ENCODE results near the gene ZNF578.
"Not testable (repeated sequence)": the region's sequence is repeated elsewhere in the genome, so short reads cannot be mapped to it uniquely, and the experiment has no call there.

Gene ZNF578

DNA sequence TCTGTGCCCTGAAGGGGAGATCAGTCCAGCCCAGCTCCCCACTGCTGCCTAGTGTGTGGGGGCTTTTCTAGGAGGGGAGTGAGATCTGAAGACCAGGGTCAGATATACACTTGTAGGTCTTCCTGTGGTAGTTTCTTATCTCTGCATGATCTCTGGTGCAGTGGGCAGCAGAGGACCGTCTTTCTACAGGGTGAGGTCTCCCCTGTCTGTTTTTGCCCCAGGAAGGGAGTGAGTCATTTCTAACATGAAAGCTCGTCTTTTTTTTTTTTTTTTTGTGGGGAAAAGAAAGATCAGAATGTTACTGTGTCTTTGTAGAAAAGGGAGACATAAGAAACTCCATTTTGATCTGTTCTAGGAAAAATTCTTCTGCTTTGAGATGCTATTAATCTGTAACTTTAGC, 65.3 kb downstream of the ZNF578 start:
- DNase-seq, result no peak

DNA sequence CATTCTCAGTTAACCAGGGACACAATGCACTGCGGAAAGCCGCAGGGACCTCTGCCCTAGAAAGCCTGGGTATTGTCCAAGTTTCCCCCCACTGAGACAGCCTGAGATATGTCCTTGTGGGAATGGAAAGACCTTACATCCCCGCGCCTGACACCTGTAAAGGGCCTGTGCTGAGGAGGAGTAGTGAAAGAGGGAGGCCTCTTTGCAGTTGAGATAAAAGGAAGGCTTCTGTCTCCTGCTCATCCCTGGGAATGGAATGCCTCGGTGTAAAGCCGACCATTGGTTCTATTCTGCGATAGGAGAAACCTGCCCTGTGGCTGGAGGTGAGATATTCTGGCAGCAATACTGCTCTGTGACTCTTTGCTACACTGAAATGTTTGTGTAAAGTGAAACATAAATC, 65.8 kb downstream of the ZNF578 start:
- not testable (repeated sequence) for DNase-seq

DNA sequence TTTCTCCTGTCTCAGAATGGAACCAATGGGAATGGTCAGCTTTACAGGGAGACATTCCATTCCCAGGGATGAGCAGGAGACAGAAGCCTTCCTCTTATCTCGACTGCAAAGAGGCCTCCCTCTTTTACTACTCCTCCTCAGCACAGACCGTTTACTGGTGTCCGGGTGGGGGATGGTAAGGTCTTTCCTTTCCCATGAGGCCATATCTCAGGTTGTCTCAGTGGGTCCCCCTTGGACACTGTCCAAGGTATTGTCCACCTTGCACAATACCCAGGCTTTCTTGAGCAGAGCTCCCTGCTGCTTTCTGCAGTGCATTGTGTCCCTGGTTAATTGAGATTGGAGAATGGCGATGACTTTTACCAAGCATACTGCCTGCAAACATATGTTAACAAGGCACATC, 66.7 kb downstream of the ZNF578 start:
- no peak for DNase-seq

DNA sequence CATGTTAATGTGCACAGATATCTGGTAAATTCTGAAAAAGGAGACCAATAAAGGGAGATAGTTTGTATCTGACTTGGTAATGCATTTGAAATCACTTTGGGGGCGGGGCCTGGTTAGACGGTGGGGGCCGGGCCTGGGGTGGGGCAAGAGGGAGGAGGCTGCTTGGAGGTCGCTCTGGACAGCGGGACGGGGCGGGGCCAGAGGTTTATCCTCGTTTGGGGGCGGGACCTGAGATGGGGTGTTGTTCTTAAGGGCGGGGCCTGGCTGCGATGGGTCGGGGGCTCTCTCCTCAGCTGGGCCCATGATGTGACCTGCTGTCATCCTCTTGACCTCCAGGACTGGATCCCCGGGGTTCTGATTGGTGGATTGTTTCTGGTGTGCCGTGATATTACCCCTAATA, 69.2 kb downstream of the ZNF578 start:
- DNase-seq, result no peak

DNA sequence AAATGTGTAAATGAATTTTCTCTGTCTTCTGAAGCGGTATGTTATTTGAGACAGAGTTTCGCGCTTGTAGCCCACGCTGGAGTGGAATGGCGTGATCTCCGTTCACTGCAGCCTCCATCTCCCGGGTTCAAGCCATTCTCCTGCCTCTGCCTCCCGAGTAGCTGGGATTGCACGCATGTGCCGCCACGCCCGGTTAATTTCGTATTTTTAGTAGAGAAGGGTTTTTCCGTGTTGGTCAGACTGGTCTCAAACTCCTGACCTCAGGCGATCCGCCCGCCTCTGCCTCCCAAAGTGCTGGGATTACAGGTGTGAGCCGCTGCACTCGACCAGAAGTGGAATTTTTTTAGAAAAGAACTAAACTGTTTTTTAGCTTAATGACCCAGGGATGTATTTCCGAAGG, 70.7 kb downstream of the ZNF578 start:
- no peak for DNase-seq

GRCh38 chr19:52527134-52527955, 74.0 kb downstream of the ZNF578 start, which contains the start of gene ZNF808:
Gene ZNF808 (plus strand): TSS chr19:52527668. CDS start chr19:52543285, 15,617 bp downstream.
- peak; percentile 56 to 84 for DNase-seq

- no peak for DNase-seq
Measured at GRCh38 chr19:52527956-52528351, 74.6 kb downstream of the ZNF578 start.

- DNase-seq, result no peak
Measured at GRCh38 chr19:52532480-52532879, 79.1 kb downstream of the ZNF578 start.

GRCh38 chr19:52533901-52534300, 80.5 kb downstream of the ZNF578 start:
- no peak for DNase-seq

GRCh38 chr19:52535385-52535770, 82.0 kb downstream of the ZNF578 start:
- DNase-seq, result not testable (repeated sequence)

DNA sequence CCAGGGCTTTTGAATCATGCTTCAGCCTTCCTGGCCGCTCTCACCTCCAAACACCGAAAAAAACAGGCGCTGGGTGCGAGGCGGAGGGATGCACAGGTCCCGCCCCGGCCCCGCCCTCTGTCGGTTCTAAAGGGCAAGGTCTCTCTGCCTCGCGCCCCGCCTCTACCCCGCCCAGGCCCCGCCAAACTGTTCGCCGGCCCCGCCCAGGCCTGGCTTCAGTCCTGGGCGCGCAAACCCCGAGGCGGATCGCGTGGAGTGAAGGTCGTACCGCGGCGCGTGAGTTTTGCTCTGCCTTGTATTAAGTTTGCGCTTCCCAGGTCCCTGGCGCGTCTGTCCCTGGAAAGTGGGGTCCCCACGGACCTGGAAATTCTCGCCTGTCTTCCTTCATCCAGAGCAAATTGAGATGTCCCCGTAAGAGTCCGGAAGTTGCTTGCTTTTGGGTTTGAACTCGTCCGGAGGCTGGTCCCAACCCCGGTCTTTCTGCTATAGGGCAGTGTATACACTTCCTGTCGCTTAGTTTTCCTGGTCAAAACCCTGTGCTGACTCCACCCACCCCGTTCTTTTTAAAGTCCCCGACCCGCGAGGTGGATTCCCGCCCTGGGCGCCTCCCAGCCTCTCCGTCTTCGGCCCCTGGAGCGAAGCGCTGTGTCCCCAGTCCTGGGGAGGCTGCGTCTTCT, 82.6 kb downstream of the ZNF578 start:
- no peak for DNase-seq

DNA sequence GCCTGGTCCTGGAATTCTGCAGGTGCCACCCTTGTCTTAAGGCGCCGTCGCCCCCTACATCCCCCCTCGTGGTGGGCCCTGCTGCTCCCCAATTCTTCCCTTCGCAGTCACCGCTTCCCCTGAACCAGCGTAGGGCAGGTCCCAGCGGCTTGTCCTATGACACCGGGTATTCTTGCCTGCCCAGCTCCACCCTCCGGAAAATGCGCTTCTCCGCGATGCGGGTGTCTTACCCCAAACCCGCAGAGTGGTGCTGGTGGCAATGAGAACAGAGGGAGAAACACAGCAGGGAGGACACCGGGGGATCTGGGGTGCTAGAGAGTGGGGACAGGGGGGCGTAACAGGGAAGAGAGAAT, 83.1 kb downstream of the ZNF578 start:
- no peak for DNase-seq

DNA sequence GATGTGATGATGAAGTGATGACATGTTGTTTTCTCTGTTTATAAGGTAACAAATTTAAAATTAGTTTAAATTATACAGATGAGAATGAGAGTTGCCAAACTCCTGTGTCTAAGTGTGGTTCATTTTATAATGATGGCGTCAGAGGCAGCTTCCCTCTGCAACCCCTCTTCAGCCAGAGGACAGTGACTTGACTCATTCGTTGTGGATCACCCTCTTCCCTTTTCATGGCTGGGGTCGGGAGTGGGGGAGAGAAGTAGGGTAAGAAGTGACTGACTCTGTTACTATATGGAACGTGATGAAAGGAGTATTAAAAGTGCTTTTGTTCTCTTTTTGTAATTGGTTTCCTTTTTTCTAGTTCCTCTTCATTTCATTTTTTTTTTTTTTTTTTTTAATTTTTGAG, 85.5 kb downstream of the ZNF578 start:
- DNase-seq, result not testable (repeated sequence)

- DNase-seq, result not testable (repeated sequence)
Measured at GRCh38 chr19:52541176-52541575, 87.8 kb downstream of the ZNF578 start.

GRCh38 chr19:52541608-52542007, 88.3 kb downstream of the ZNF578 start:
- DNase-seq, result no peak

DNA sequence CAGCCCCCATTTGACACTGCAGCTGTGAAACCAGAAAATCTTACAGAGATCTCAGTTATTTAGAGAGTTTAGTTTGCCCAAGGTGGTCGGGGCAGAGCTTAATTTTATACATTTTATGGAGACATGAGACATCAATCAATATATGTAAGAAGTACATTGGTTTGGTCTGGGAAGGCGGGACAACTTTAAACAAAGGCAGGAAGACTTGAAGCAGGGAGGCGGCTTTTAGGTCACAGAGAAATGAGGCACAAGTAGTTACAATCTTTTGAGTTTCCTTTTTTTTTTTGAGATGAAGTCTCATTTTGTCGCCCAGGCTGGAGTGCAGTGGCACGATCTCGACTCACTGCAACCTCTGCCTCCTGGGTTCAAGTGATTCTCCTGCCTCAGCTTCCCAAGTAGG, 89.2 kb downstream of the ZNF578 start:
- DNase-seq, result not testable (repeated sequence)

GRCh38 chr19:52542984-52543664, 89.8 kb downstream of the ZNF578 start:
- no peak for DNase-seq

GRCh38 chr19:52554216-52554971, 101.0 kb downstream of the ZNF578 start:
- DNase-seq, result no peak

DNA sequence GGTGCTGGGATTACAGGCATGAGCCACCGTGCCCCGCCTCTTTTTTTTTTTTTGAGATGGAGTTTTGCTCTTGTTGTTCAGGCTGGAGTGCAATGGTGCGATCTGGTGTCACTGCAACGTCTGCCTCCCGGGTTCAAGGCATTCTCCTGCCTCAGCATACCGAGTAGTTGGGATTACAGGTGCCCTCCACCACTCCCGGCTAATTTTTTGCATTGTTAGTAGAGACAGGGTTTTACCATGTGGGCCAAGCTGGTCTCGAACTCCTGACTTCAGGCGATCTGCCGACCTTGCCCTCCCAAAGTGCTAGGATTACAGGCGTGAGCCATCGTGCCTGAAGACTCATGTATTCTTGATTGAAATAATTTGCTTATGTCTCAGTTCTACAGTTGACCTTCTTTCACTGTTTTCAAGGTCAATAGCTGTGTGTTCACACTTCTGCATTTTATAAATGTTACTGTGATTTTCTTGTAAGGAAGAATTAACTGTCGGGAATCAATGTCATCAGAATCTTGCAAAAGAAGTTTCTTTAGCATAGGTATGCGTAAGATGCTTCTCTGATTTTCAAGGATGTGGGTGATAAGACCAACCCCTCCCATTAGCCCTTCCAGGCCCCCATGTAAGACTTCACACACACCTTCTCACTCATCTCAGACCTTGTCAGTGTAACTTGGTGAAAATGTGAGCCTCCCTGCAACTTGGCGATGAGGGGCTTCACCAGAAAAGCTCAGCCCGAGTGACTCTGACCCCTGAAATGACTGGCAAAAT, 104.1 kb downstream of the ZNF578 start:
- DNase-seq, result no peak

DNA sequence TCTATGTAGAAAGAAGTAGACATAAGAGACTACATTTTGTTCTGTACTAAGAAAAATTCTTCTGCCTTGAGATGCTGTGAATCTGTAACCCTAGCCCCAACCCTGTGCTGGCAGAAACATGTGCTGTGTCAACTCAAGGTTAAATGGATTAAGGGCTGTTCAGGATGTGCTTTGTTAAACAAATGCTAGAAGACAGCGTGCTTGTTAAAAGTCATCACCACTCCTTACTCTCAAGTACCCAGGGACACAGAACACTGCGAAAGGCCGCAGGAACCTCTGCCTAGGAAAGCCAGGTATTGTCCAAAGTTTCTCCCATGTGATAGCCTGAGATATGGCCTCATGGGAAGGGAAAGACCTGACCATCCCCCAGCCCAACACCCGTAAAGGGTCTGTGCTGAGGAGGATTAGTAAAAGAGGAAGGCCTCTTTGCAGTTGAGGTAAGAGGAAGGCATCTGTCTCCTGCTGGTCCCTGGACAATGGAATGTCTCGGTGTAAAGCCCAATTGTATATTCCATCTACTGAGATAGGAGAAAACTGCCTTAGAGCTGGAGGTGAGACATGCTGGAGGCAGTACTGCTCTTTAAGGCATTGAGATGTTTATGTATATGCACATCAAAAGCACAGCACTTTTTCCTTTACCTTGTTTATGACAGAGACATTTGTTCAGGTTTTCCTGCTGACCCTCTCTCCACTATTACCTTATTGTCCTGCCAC, 105.5 kb downstream of the ZNF578 start:
- not testable (repeated sequence) for DNase-seq

DNA sequence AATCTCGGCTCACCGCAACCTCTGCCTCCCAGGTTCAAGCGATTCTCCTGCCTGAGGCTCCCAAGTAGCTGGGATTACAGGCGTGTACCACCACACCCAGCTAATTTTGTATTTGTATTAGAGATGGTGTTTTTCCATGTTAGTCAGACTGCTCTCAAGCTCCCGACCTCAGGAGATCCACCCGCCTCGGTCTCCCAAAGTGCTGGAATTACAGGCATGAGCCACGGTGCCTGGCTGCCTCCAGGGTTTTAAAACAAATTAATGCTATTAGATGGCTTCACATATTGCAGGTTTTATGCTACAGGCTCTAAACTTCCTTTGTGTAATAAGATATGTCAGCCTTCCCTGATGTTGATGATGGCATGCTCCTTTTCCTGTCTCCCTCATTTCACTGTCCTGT, 108.3 kb downstream of the ZNF578 start:
- not testable (repeated sequence) for DNase-seq

All from SW 1271 (cell line).